Measurements from ENCODE around the gene AFF3. TPM values are rescaled to one million over a fixed set of nuclear protein-coding genes. Genes with fewer than 3 reads are reported as not detected.

Gene AFF3
- total RNA-seq, 1 experiment from 2014 or later: 0.61 TPM

DNA sequence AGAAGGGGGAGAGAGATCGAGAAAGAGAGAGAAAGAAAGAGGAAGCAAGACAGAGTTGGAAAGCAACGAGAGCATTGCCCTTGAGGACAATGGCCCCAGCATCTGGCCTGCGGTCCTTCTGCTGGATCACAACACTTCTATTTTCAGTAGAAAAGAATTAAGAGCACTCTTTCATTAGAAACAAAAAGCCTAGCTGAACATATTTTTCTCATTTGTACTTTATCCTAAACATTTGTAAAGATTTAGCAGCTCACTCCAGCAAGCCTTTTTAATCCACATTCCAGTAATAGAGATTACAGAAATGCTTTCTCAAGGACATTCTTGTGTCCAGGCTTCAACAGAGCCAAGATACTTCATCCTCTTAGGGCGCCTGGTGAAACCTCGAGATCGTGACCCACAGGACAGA is 31.6 kb upstream of the AFF3 start:
- DNase-seq (ENCODE audit: low read depth, low spot score) (no peak), ATAC-seq (no peak)
- ChIA-PET CTCF (no interaction called here), POLR2A (no interaction called here), RAD21 (ENCODE audit: low non-redundant PET in 1 of 2, low total read pairs in 2 of 2, uncharacterized antibody in 2 of 2, unreplicated experiment in 2 of 2) (no interaction called here)
- Histone ChIP-seq H3K27me3 (ENCODE audit: insufficient read depth, low read length) (no peaks in the 10 kb centered on the region), H3K4me3 (replicated peaks in 1 of 2; ENCODE audit: low read depth in 1 of 2, low read length in 2 of 2) (no peak overlapping the region), H3K9ac (ENCODE audit: low read length) (no peak overlapping the region), H3K4me1 (ENCODE audit: control insufficient read depth in 1 of 2, insufficient read depth in 2 of 2, low read length in 2 of 2) (no peaks in the 10 kb centered on the region), H3K9me2 (ENCODE audit: insufficient read depth) (no peaks in the 10 kb centered on the region), H3K36me3 (ENCODE audit: control insufficient read depth in 1 of 2, insufficient read depth in 2 of 2, low read length in 2 of 2) (no peaks in the 10 kb centered on the region), H2AFZ (ENCODE audit: low read depth, low read length, poor library complexity, severe bottlenecking) (no peak overlapping the region), H3K79me2 (ENCODE audit: insufficient read depth, low read length) (no peaks in the 10 kb centered on the region), H3K27ac (ENCODE audit: low read depth, low read length) (no peak overlapping the region), H3K4me2 (ENCODE audit: low read length) (no peak overlapping the region), H4K20me1 (ENCODE audit: insufficient read depth) (no peaks in the 10 kb centered on the region), H3K9me3 (ENCODE audit: control insufficient read depth in 1 of 2, insufficient read depth in 1 of 2, low read depth in 1 of 2, low read length in 2 of 2) (no peaks in the 10 kb centered on the region)
- BruUV-seq (replicated peaks): no TSS peak
- TF ChIP-seq CEBPB (IDR thresholded peaks at IDR 0.05; ENCODE audit: low read depth) (no peak), CBX3 (IDR thresholded peaks at IDR 0.05; ENCODE audit: low read depth) (no peak), JUND (IDR thresholded peaks at IDR 0.05) (no peak), EZH2phosphoT487 (IDR thresholded peaks at IDR 0.05; ENCODE audit: borderline replicate concordance) (no peak), POLR2AphosphoS5 (IDR thresholded peaks at IDR 0.05; ENCODE audit: low read depth, low read length) (no peak), EZH2 (IDR thresholded peaks at IDR 0.05) (no peak), SIN3A (IDR thresholded peaks at IDR 0.05; ENCODE audit: low read depth) (no peak), ZFX (IDR thresholded peaks at IDR 0.05) (no peak), EGR1 (IDR thresholded peaks at IDR 0.05; ENCODE audit: low read depth) (no peak)
- TF ChIP-seq, protein P1, sequence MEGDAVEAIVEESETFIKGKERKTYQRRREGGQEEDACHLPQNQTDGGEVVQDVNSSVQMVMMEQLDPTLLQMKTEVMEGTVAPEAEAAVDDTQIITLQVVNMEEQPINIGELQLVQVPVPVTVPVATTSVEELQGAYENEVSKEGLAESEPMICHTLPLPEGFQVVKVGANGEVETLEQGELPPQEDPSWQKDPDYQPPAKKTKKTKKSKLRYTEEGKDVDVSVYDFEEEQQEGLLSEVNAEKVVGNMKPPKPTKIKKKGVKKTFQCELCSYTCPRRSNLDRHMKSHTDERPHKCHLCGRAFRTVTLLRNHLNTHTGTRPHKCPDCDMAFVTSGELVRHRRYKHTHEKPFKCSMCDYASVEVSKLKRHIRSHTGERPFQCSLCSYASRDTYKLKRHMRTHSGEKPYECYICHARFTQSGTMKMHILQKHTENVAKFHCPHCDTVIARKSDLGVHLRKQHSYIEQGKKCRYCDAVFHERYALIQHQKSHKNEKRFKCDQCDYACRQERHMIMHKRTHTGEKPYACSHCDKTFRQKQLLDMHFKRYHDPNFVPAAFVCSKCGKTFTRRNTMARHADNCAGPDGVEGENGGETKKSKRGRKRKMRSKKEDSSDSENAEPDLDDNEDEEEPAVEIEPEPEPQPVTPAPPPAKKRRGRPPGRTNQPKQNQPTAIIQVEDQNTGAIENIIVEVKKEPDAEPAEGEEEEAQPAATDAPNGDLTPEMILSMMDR (IDR thresholded peaks at IDR 0.05 in 2 of 3, conservative IDR thresholded peaks at IDR 0.05 in 1 of 3; ENCODE audit: borderline replicate concordance in 1 of 3, insufficient read depth in 1 of 3, low read depth in 2 of 3, low read length in 2 of 3): no peak
- TF ChIP-seq, protein P2, sequence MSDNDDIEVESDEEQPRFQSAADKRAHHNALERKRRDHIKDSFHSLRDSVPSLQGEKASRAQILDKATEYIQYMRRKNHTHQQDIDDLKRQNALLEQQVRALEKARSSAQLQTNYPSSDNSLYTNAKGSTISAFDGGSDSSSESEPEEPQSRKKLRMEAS (IDR thresholded peaks at IDR 0.05): no peak
- intact Hi-C loops (cut with micrococcal nuclease): no loop called here

Measured in HCT116 (cell line).